GM12878 (cell line): ENCODE data around the gene NUP205. TPM values are rescaled to one million over a fixed set of nuclear protein-coding genes. Genes with fewer than 3 reads are reported as not detected.

Experiments
- ATAC-seq: fragments of 200-7000 bp; cut with Tn5 transposase; 3 replicates; pipeline ENCODE4 v1.9.1; 2020; ENCODE audit warnings: mild to moderate bottlenecking, moderate library complexity
- BruUV-seq: library from RNA; stranded (reverse); fragments of 400-500 nt; replicated peaks from 2 replicates; lab custom pipeline; 2021; lab: Mats Ljungman, UMichigan
- CTCF ChIA-PET: fragments of 300-600 bp; sonication (Branson Sonifier 250); formaldehyde crosslinking; extraction: SDS; loops from one replicate; lab custom pipeline; 2021; ENCODE audit warnings: inconsistent platforms; lab: Yijun Ruan, JAX
- POLR2A ChIA-PET: fragments of 350-600 bp; formaldehyde crosslinking; extraction: SDS; loops from one replicate; lab custom pipeline; 2021; ENCODE audit warnings: inconsistent platforms; lab: Charles Lee
- RAD21 ChIA-PET: fragments of 300-600 bp; sonication (Branson Sonifier 250); formaldehyde crosslinking; loops from one replicate; lab custom pipeline; 2023; ENCODE audit warnings: antibody characterized with exemption; ENCODE audit not compliant: unreplicated experiment; lab: Charles Lee
- SMC1A ChIA-PET: fragments of 300-600 bp; sonication (Branson Sonifier 250); formaldehyde crosslinking; loops from one replicate; lab custom pipeline; 2023; ENCODE audit not compliant: unreplicated experiment, uncharacterized antibody; lab: Charles Lee
- DNase-seq: peaks from one replicate; pipeline ENCODE4 v3.0.0-alpha.2; 2011; ENCODE audit warnings: low read depth, low spot score
- FAIRE-seq: peaks from 3 replicates; lab custom pipeline; 2011; peaks lifted over from hg19 to GRCh38; lab: Jason Lieb, UNC
- H2AFZ ChIP-seq: 2 replicates; pipeline ENCODE4 v1.6.0; 2011; ENCODE audit warnings: low read depth, low read length, control low read depth; ENCODE audit not compliant: control insufficient read depth
- H3K27ac ChIP-seq: 2 replicates; pipeline ENCODE4 v1.5.1; 2011; ENCODE audit warnings: control low read depth; ENCODE audit not compliant: control insufficient read depth, insufficient read depth
- H3K27me3 ChIP-seq, 2 experiments: replicated peaks in 1 of 2; 2 replicates each; pipeline versions ENCODE4 v1.6.0 to v1.6.1; 2011; ENCODE audit warnings: low read length in 1 of 2; ENCODE audit not compliant: control insufficient read depth in 2 of 2, insufficient read depth in 2 of 2
- H3K36me3 ChIP-seq, 2 experiments: 2 replicates each; pipeline ENCODE4 v1.5.1; 2011; ENCODE audit warnings: low read length in 1 of 2; ENCODE audit not compliant: control insufficient read depth in 2 of 2, insufficient read depth in 2 of 2
- H3K4me1 ChIP-seq: 2 replicates; pipeline ENCODE4 v1.6.1; 2011; ENCODE audit warnings: mild to moderate bottlenecking, low read length, moderate library complexity, mixed read lengths; ENCODE audit not compliant: control insufficient read depth, insufficient read depth
- H3K4me2 ChIP-seq: 2 replicates; pipeline ENCODE4 v1.6.0; 2011; ENCODE audit warnings: control low read depth; ENCODE audit not compliant: control insufficient read depth, insufficient read depth
- H3K4me3 ChIP-seq: fragments of 200-600 bp; sonication (generic); 2 replicates; pipeline ENCODE4 v1.5.1; 2016
- H3K79me2 ChIP-seq: 2 replicates; pipeline ENCODE4 v1.6.0; 2011; ENCODE audit warnings: low read length; ENCODE audit not compliant: control insufficient read depth, insufficient read depth
- H3K9ac ChIP-seq: 2 replicates; pipeline ENCODE4 v1.8.0; 2011; ENCODE audit warnings: low read length, control low read depth, mixed read lengths; ENCODE audit not compliant: control insufficient read depth, insufficient read depth
- H3K9me3 ChIP-seq: replicated peaks from 3 replicates; pipeline ENCODE4 v1.5.1; 2011; ENCODE audit warnings: mild to moderate bottlenecking, low read length; ENCODE audit not compliant: control insufficient read depth, insufficient read depth
- H4K20me1 ChIP-seq: 2 replicates; pipeline ENCODE4 v1.6.0; 2011; ENCODE audit not compliant: control insufficient read depth, insufficient read depth
- BMI1 ChIP-seq: fragments of 450-650 bp; IDR thresholded peaks from 2 replicates; pipeline ENCODE4 v1.6.1; 2016; ENCODE audit warnings: mild to moderate bottlenecking, moderate library complexity, borderline replicate concordance
- RUNX3 ChIP-seq: IDR thresholded peaks from 2 replicates; pipeline ENCODE4 v1.6.1; 2012; ENCODE audit warnings: low read length, inconsistent platforms
- SIN3A ChIP-seq: IDR thresholded peaks from 2 replicates; pipeline ENCODE4 v1.6.1; 2012; ENCODE audit warnings: low read depth, low read length, improper control_type of control experiment
- SMC3 ChIP-seq: IDR thresholded peaks from 2 replicates; pipeline ENCODE4 v1.6.1; 2011; ENCODE audit warnings: low read length, improper control_type of control experiment, borderline replicate concordance
- TCF7 ChIP-seq: IDR thresholded peaks from 2 replicates; pipeline ENCODE4 v1.6.1; 2014; ENCODE audit warnings: antibody characterized with exemption, borderline replicate concordance
- WGBS: methylation state at CpG from one replicate; pipeline ENCODE4 v1.1.6; 2016; ENCODE audit warnings: low lambda C conversion rate; ENCODE audit not compliant: insufficient replicate concordance, insufficient coverage; ENCODE audit errors: missing lambda C conversion rate; 5-methylcytosine and 5-hydroxymethylcytosine counted together
- in situ Hi-C: fragments of 300-500 bp; cut with MboI; formaldehyde crosslinking; loops from 9 replicates; pipeline ENCODE4 v1.14.3; 2018; ENCODE audit warnings: mixed read lengths
- intact Hi-C: fragments of 100-400 bp; cut with micrococcal nuclease; formaldehyde crosslinking; loops from one replicate; pipeline ENCODE4 v1.14.2; 2022; ENCODE audit not compliant: unreplicated experiment
- polyA plus RNA-seq, 11 experiments: library from polyadenylated mRNA; depleted of rRNA in 4 of 11; unstranded in 6 of 11; stranded (reverse) in 5 of 11; fragments of >200 nt; fragmentation: Nextera tagmentation in 4 of 11; fragmentation: Illumina TruSeq in 1 of 11; extraction: Ambion mirVana in 4 of 11; extraction: Trizol in 1 of 11; gene quantifications; 1 replicate in 1 of 11; 2 replicates in 10 of 11; pipeline versions ENCODE4 v1.2.1 to v1.2.3, GENCODE V29; 2011 to 2016; ENCODE audit warnings: inconsistent platforms in 2 of 11, missing spikeins in 2 of 11, low read depth in 1 of 11
- total RNA-seq, 4 experiments: library from RNA; depleted of rRNA in 3 of 4; stranded (reverse); fragments of >200 nt in 3 of 4; fragmentation: Illumina TruSeq in 1 of 4; extraction: Trizol in 1 of 4; gene quantifications; 2 replicates each; pipeline versions ENCODE4 v1.2.1 to v1.2.3, GENCODE V29; 2013 to 2021
- TF ChIP-seq, protein P1 (sequence below): fragments of 450-650 bp; IDR thresholded peaks from 2 replicates; pipeline ENCODE4 v1.6.1; 2017; ENCODE audit warnings: antibody characterized with exemption, mild to moderate bottlenecking, moderate library complexity
- TF ChIP-seq, protein P2 (sequence below): fragments of 450-650 bp; formaldehyde crosslinking; IDR thresholded peaks from 2 replicates; pipeline ENCODE4 v1.4.0; 2020; ENCODE audit warnings: mild to moderate bottlenecking, moderate library complexity

The NUP205 gene
- total and polyA plus RNA-seq, 10 of the 15 experiments (the other 5 are each of a cell fraction or from before 2014, with no cell fraction given) = 41.4 to 110 (median 85.9) TPM

DNA sequence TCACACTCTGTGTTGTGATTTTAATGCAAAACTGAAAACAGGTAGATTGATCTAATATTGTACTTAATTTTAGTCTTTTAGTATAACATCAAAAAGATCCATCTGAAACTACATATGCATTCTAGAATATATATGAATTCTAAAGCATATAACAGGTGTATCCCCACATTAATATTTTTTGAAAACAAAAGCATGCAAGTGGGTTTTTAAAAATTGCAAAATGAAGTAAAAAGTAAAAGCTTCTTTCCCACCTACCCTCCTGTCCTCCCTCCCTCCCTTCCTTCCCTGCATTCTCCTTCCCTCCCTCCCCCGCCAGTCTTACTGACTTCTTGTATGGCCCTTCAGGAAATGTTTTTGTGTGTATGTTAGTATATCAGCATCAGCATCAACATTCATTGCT is 90.0 kb downstream of the NUP205 start:
- ChIA-PET CTCF (interaction anchor here (0.6 to 7.5 kb wide), 7 partner anchors 13 to 367 kb away, joined by 3 to 123 read pairs (median 3); partner anchors contain the start of gene STMP1), RAD21 (interaction anchor here (0.9 kb wide), 1 partner anchor 159 kb away, joined by 3 read pairs; no protein-coding TSS in a partner anchor), SMC1A (interaction anchor here (1.1 to 1.8 kb wide), 3 partner anchors 20 to 367 kb away, joined by 3 to 6 read pairs (median 5); no protein-coding TSS in a partner anchor), POLR2A (no interaction called here)
- peaks cover 7 to 34% of the 10 kb centered on the region in 2 experiments for H3K36me3 ChIP-seq
- no peaks in the 10 kb centered on the region for H3K4me1 ChIP-seq
- no peaks in the 10 kb centered on the region for H4K20me1 ChIP-seq
- H3K4me2 ChIP-seq = no peak overlapping the region
- H3K27me3 ChIP-seq = no peaks in the 10 kb centered on the region
- in situ Hi-C loops (loop anchor here (5.0 kb wide), 1 partner anchor 375 kb away; no protein-coding TSS in a partner anchor), intact Hi-C loops (loop anchor here (10.0 kb wide), 1 partner anchor 233 kb away; no protein-coding TSS in a partner anchor)
- DNase-seq (no peak), FAIRE-seq (no peak), ATAC-seq (no peak)
- TF ChIP-seq, protein P1, sequence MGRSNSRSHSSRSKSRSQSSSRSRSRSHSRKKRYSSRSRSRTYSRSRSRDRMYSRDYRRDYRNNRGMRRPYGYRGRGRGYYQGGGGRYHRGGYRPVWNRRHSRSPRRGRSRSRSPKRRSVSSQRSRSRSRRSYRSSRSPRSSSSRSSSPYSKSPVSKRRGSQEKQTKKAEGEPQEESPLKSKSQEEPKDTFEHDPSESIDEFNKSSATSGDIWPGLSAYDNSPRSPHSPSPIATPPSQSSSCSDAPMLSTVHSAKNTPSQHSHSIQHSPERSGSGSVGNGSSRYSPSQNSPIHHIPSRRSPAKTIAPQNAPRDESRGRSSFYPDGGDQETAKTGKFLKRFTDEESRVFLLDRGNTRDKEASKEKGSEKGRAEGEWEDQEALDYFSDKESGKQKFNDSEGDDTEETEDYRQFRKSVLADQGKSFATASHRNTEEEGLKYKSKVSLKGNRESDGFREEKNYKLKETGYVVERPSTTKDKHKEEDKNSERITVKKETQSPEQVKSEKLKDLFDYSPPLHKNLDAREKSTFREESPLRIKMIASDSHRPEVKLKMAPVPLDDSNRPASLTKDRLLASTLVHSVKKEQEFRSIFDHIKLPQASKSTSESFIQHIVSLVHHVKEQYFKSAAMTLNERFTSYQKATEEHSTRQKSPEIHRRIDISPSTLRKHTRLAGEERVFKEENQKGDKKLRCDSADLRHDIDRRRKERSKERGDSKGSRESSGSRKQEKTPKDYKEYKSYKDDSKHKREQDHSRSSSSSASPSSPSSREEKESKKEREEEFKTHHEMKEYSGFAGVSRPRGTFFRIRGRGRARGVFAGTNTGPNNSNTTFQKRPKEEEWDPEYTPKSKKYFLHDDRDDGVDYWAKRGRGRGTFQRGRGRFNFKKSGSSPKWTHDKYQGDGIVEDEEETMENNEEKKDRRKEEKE = no peak
- TF ChIP-seq SIN3A = no peak
- no peak for TF ChIP-seq BMI1
- no peak for TF ChIP-seq RUNX3
- no peak for TF ChIP-seq SMC3
- no peak for TF ChIP-seq TCF7
- TF ChIP-seq, protein P2, sequence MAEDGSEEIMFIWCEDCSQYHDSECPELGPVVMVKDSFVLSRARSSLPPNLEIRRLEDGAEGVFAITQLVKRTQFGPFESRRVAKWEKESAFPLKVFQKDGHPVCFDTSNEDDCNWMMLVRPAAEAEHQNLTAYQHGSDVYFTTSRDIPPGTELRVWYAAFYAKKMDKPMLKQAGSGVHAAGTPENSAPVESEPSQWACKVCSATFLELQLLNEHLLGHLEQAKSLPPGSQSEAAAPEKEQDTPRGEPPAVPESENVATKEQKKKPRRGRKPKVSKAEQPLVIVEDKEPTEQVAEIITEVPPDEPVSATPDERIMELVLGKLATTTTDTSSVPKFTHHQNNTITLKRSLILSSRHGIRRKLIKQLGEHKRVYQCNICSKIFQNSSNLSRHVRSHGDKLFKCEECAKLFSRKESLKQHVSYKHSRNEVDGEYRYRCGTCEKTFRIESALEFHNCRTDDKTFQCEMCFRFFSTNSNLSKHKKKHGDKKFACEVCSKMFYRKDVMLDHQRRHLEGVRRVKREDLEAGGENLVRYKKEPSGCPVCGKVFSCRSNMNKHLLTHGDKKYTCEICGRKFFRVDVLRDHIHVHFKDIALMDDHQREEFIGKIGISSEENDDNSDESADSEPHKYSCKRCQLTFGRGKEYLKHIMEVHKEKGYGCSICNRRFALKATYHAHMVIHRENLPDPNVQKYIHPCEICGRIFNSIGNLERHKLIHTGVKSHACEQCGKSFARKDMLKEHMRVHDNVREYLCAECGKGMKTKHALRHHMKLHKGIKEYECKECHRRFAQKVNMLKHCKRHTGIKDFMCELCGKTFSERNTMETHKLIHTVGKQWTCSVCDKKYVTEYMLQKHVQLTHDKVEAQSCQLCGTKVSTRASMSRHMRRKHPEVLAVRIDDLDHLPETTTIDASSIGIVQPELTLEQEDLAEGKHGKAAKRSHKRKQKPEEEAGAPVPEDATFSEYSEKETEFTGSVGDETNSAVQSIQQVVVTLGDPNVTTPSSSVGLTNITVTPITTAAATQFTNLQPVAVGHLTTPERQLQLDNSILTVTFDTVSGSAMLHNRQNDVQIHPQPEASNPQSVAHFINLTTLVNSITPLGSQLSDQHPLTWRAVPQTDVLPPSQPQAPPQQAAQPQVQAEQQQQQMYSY = no peak
- no peak overlapping the region for H3K4me3 ChIP-seq
- 100% methylated on average over 1 of the region's 1 CpG for WGBS
- no peak overlapping the region for H2AFZ ChIP-seq
- BruUV-seq = no TSS peak
- H3K79me2 ChIP-seq = no peaks in the 10 kb centered on the region
- H3K9ac ChIP-seq = no peak overlapping the region
- no peaks in the 10 kb centered on the region for H3K9me3 ChIP-seq
- H3K27ac ChIP-seq = no peak overlapping the region
